ENCODE data around the gene NSUN6.

Gene NSUN6

GRCh38 chr10:18681366-18681765 is 30.0 kb upstream of the NSUN6 start:
- no peak for TF ChIP-seq CTCF (IDR thresholded peaks at IDR 0.05; ENCODE audit: control extremely low read depth, extremely low read depth, low read depth, missing control alignments)
- ChIA-PET CTCF (interaction anchor here (1.0 kb wide), 1 partner anchor 15 kb away, joined by 4 read pairs; no protein-coding TSS in a partner anchor), POLR2A (no interaction called here)
- no peak for DNase-seq (ENCODE audit: extremely low spot score)

- POLR2A ChIA-PET = no interaction called here
- CTCF ChIA-PET = interaction anchor here (1.0 kb wide), 1 partner anchor 14 kb away, joined by 4 read pairs; no protein-coding TSS in a partner anchor
- no peak for TF ChIP-seq CTCF (IDR thresholded peaks at IDR 0.05; ENCODE audit: control extremely low read depth, extremely low read depth, low read depth, missing control alignments)
- no peak for DNase-seq (ENCODE audit: extremely low spot score)
These were observed 29.4 kb upstream of the NSUN6 start for GRCh38 chr10:18680754-18681153.

- CTCF ChIA-PET = interaction anchor here (1.6 kb wide), 1 partner anchor 10 kb away, joined by 3 read pairs; no protein-coding TSS in a partner anchor
- no peak for TF ChIP-seq CTCF (IDR thresholded peaks at IDR 0.05; ENCODE audit: control extremely low read depth, extremely low read depth, low read depth, missing control alignments)
- POLR2A ChIA-PET = no interaction called here
- DNase-seq (ENCODE audit: extremely low spot score) = no peak
These were observed 23.9 kb upstream of the NSUN6 start for GRCh38 chr10:18675086-18675801.

- POLR2A ChIA-PET = no interaction called here
These were observed 16.6 kb upstream of the NSUN6 start for GRCh38 chr10:18668026-18668425.

GRCh38 chr10:18666810-18667209 is 15.4 kb upstream of the NSUN6 start:
- no peak for TF ChIP-seq CTCF (IDR thresholded peaks at IDR 0.05; ENCODE audit: control extremely low read depth, extremely low read depth, low read depth, missing control alignments)
- DNase-seq (ENCODE audit: extremely low spot score) = no peak
- ChIA-PET CTCF (interaction anchor here (0.7 to 1.9 kb wide), 4 partner anchors 14 to 924 kb away, joined by 3 to 6 read pairs (median 4); no protein-coding TSS in a partner anchor), POLR2A (no interaction called here)

More at GRCh38 chr10:18668026-18668425, 16.6 kb upstream of the NSUN6 start:
- CTCF ChIA-PET = no interaction called here
- no peak for DNase-seq (ENCODE audit: extremely low spot score)
- no peak for TF ChIP-seq CTCF (IDR thresholded peaks at IDR 0.05; ENCODE audit: control extremely low read depth, extremely low read depth, low read depth, missing control alignments)

- no peak for TF ChIP-seq CTCF (IDR thresholded peaks at IDR 0.05; ENCODE audit: control extremely low read depth, extremely low read depth, low read depth, missing control alignments)
- no peak for DNase-seq (ENCODE audit: extremely low spot score)
- POLR2A ChIA-PET = no interaction called here
- CTCF ChIA-PET = interaction anchor here (1.1 to 1.9 kb wide), 4 partner anchors 10 to 21 kb away, joined by 3 to 6 read pairs (median 4); no protein-coding TSS in a partner anchor
These were observed 14.6 kb upstream of the NSUN6 start for GRCh38 chr10:18665815-18666558.
